WERI-Rb-1 (cell line): Measurements from ENCODE around the gene PNPT1.

Experiments used
- DNase-seq: peaks from one replicate; pipeline ENCODE4 v3.0.0-alpha.2; 2020
- H3K27ac ChIP-seq: fragments of 250-450 bp; sonication (Bioruptor Pico); 2 replicates; pipeline ENCODE4 v1.5.1; 2020; ENCODE audit warnings: mild to moderate bottlenecking, moderate library complexity
- H3K27me3 ChIP-seq: fragments of 250-450 bp; sonication (Bioruptor Pico); 2 replicates; pipeline ENCODE4 v1.5.1; 2021; ENCODE audit warnings: mild to moderate bottlenecking, low read depth, moderate library complexity; ENCODE audit not compliant: insufficient read depth, severe bottlenecking
- H3K36me3 ChIP-seq: fragments of 250-450 bp; sonication (Bioruptor Pico); 2 replicates; pipeline ENCODE4 v1.5.1; 2020; ENCODE audit warnings: mild to moderate bottlenecking, moderate library complexity
- H3K4me3 ChIP-seq: 2 replicates; pipeline ENCODE4 v1.5.1; 2011; ENCODE audit warnings: low read depth, mild to moderate bottlenecking, control low read depth, low read length
- H3K9me3 ChIP-seq: fragments of 250-450 bp; sonication (Bioruptor Pico); 2 replicates; pipeline ENCODE4 v1.5.1; 2021; ENCODE audit warnings: mild to moderate bottlenecking, moderate library complexity; ENCODE audit not compliant: severe bottlenecking
- TF ChIP-seq, protein P1 (sequence below): IDR thresholded peaks from 2 replicates; pipeline ENCODE4 v1.5.1; 2011; ENCODE audit warnings: low read depth, mild to moderate bottlenecking, control low read depth, inconsistent platforms, low read length

Gene PNPT1

DNA sequence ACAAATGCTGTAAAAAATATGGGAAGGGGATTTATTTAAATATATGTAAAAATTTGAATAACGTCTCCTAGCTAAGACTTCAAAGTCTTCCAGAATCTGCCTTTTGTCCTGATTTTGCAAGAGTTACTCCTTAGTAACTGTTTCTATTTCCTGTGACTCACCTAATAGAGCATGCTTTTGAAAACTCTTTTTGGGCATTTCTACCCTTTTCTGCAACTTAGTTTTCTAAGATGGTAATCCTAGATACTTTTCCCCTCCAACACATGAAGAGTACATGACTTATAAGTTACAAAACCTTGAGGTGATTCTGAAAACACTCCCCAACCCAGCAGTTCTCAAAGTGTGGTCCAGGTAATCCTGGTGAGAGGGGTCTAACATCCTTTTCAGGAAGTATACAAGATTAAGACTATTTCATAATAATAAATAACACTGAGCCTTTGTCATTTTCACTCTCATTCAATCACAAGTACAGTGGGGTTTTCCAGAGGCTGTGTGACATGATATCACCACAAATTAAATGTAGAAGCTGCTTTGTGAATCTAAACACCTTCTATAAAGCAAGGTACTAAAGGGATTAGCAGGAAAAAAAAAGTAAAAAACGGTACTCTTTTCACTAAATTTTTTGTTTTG is 108.1 kb downstream of the PNPT1 start:
- Histone ChIP-seq H3K36me3 (peaks cover 56% of the 10 kb centered on the region), H3K27ac (no peak overlapping the region)

More for the DNA sequence above, 108.1 kb downstream of the PNPT1 start:
- Histone ChIP-seq H3K9me3 (no peaks in the 10 kb centered on the region), H3K27me3 (no peaks in the 10 kb centered on the region), H3K4me3 (no peak overlapping the region)
- no peak for DNase-seq
- TF ChIP-seq, protein P1, sequence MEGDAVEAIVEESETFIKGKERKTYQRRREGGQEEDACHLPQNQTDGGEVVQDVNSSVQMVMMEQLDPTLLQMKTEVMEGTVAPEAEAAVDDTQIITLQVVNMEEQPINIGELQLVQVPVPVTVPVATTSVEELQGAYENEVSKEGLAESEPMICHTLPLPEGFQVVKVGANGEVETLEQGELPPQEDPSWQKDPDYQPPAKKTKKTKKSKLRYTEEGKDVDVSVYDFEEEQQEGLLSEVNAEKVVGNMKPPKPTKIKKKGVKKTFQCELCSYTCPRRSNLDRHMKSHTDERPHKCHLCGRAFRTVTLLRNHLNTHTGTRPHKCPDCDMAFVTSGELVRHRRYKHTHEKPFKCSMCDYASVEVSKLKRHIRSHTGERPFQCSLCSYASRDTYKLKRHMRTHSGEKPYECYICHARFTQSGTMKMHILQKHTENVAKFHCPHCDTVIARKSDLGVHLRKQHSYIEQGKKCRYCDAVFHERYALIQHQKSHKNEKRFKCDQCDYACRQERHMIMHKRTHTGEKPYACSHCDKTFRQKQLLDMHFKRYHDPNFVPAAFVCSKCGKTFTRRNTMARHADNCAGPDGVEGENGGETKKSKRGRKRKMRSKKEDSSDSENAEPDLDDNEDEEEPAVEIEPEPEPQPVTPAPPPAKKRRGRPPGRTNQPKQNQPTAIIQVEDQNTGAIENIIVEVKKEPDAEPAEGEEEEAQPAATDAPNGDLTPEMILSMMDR: no peak
